ENCODE results near the gene NOTCH2. TPM values are rescaled to one million over a fixed set of nuclear protein-coding genes. Genes with fewer than 3 reads are reported as not detected.

NOTCH2 gene
- total RNA-seq, 1 experiment from 2014 or later, result 53.7 TPM

GRCh38 chr1:119883826-119884225, 185.6 kb downstream of the NOTCH2 start:
- H3K14ac ChIP-seq (ENCODE audit: insufficient read depth, low read length), result no peak overlapping the region
- no peaks in the 10 kb centered on the region for H3K23me2 ChIP-seq (ENCODE audit: insufficient read length, low read depth, low read length, poor library complexity, severe bottlenecking)
- H3K4ac ChIP-seq (ENCODE audit: low read depth, low read length), result no peak overlapping the region
- H4K91ac ChIP-seq (ENCODE audit: insufficient read length, low read depth, low read length), result no peak overlapping the region
- no peak overlapping the region for H2BK20ac ChIP-seq (ENCODE audit: low read depth, low read length, poor library complexity, severe bottlenecking)
- no peaks in the 10 kb centered on the region for H4K20me1 ChIP-seq (ENCODE audit: control insufficient read depth, insufficient read depth, insufficient read length)
- DNase-seq, result no peak
- no peak overlapping the region for H3K23ac ChIP-seq (ENCODE audit: insufficient read length, low read depth, low read length)
- Mint-ChIP-seq H3K27ac (no peak overlapping the region), H3K36me3 (ENCODE audit: insufficient read depth in 1 of 3, low read depth in 3 of 3) (no peaks in the 10 kb centered on the region), H3K9me3 (peaks cover 0 to 5% of the 10 kb centered on the region in 2 experiments; a peak in 1 of 5 replicates), H3K4me3 (no peak overlapping the region), H3K27me3 (ENCODE audit: low read depth) (peaks cover 2% of the 10 kb centered on the region; the same call in 1 of the 2 replicates), H3K4me1 (peaks cover 2 to 3% of the 10 kb centered on the region in 2 experiments; a peak in 2 of 4 replicates)
- no CpG with 5 or more reads among the region's 3 CpGs for WGBS (ENCODE audit: extremely low coverage, insufficient read length, low lambda C conversion rate)
- H2BK120ac ChIP-seq (ENCODE audit: low read depth, low read length, poor library complexity, severe bottlenecking), result no peak overlapping the region
- H3K56ac ChIP-seq (ENCODE audit: insufficient read length, low read depth, low read length), result no peak overlapping the region
- no peak overlapping the region for H3K9ac ChIP-seq (ENCODE audit: extremely low read depth, insufficient read length, low read length)
- no peaks in the 10 kb centered on the region for H3K4me1 ChIP-seq (ENCODE audit: insufficient read depth, low read length)
- H3K18ac ChIP-seq (ENCODE audit: insufficient read length, low read depth, low read length), result no peak overlapping the region
- H3K79me2 ChIP-seq (ENCODE audit: insufficient read depth, low read length), result no peaks in the 10 kb centered on the region
- H4K5ac ChIP-seq (ENCODE audit: insufficient read length, low read depth, low read length), result no peak overlapping the region
- H3K27ac ChIP-seq (ENCODE audit: insufficient read length, low read depth, low read length), result no peak overlapping the region
- no peaks in the 10 kb centered on the region for H3K27me3 ChIP-seq (ENCODE audit: insufficient read depth, low read length)
- H3T11ph ChIP-seq (ENCODE audit: low read length), result no peak overlapping the region
- no peak overlapping the region for H2BK15ac ChIP-seq (ENCODE audit: low read depth, low read length)
- no peak overlapping the region for H4K8ac ChIP-seq (replicated peaks; ENCODE audit: insufficient read length, low read depth, low read length)
- H3K79me1 ChIP-seq (ENCODE audit: insufficient read depth, low read depth, low read length, poor library complexity, severe bottlenecking), result no peaks in the 10 kb centered on the region
- no peak overlapping the region for H3K4me2 ChIP-seq (ENCODE audit: insufficient read depth, insufficient read length, low read length)
- H2AK5ac ChIP-seq (ENCODE audit: insufficient read length, low read length), result no peak overlapping the region
- no peak for TF ChIP-seq CTCF (conservative IDR thresholded peaks at IDR 0.05)
- H2BK12ac ChIP-seq (ENCODE audit: insufficient read length, low read depth, low read length), result no peak overlapping the region
- no peaks in the 10 kb centered on the region for H3K9me3 ChIP-seq (ENCODE audit: control insufficient read depth, low read depth, low read length)
- H2AFZ ChIP-seq (ENCODE audit: low read length), result no peak overlapping the region
- no peak overlapping the region for H2BK5ac ChIP-seq (ENCODE audit: insufficient read length, low read length)
